Neural cell (in vitro differentiated cells): ENCODE results near the gene TOGARAM1. TPM values are rescaled to one million over a fixed set of nuclear protein-coding genes. Genes with fewer than 3 reads are reported as not detected.

ENCODE experiments used
- H2AFZ ChIP-seq: fragments of 200-600, 300-800 bp; sonication (generic), shearing (Covaris generic); 2 replicates; pipeline ENCODE4 v1.6.0; 2014; ENCODE audit warnings: low read depth, mild to moderate bottlenecking, antibody characterized with exemption, low read length, moderate library complexity
- H3F3A ChIP-seq: fragments of 200-600 bp; shearing (Covaris generic); 2 replicates; pipeline ENCODE4 v1.6.1; 2016; ENCODE audit warnings: mild to moderate bottlenecking, moderate library complexity, mixed read lengths, antibody characterized with exemption, low read length; ENCODE audit not compliant: insufficient read depth, poor library complexity, severe bottlenecking
- H3K27ac ChIP-seq: fragments of 200-600, 300-800 bp; sonication (generic), shearing (Covaris generic); 2 replicates; pipeline ENCODE4 v1.5.1; 2014; ENCODE audit warnings: mild to moderate bottlenecking, low read length, moderate library complexity
- H3K27me3 ChIP-seq: fragments of 300-800, 200-600 bp; sonication (generic), shearing (Covaris generic); 2 replicates; pipeline ENCODE4 v1.6.0; 2014; ENCODE audit warnings: mild to moderate bottlenecking, low read depth, low read length, moderate library complexity; ENCODE audit not compliant: insufficient read depth
- H3K36me3 ChIP-seq: fragments of 300-800, 200-600 bp; sonication (generic), shearing (Covaris generic); 2 replicates; pipeline ENCODE4 v1.5.1; 2014; ENCODE audit warnings: mild to moderate bottlenecking, antibody characterized with exemption, low read length, moderate library complexity; ENCODE audit not compliant: insufficient read depth
- H3K4me2 ChIP-seq: fragments of 300-800, 200-600 bp; sonication (generic), shearing (Covaris generic); 2 replicates; pipeline ENCODE4 v1.6.0; 2014; ENCODE audit warnings: mild to moderate bottlenecking, low read length
- H3K4me3 ChIP-seq: fragments of 300-800, 200-600 bp; sonication (generic), shearing (Covaris generic); 2 replicates; pipeline ENCODE4 v1.5.1; 2014; ENCODE audit warnings: mild to moderate bottlenecking, low read length, moderate library complexity
- H3K79me2 ChIP-seq: fragments of 200-600 bp; shearing (Covaris generic); replicated peaks from 2 replicates; pipeline ENCODE4 v1.6.0; 2014; ENCODE audit warnings: mild to moderate bottlenecking, low read length, moderate library complexity; ENCODE audit not compliant: insufficient read depth
- H3K9ac ChIP-seq: fragments of 300-800, 200-600 bp; sonication (generic), shearing (Covaris generic); 2 replicates; pipeline ENCODE4 v1.6.1; 2016; ENCODE audit warnings: mild to moderate bottlenecking, low read length, mixed read lengths
- H3K9me2 ChIP-seq: fragments of 200-600 bp; shearing (Covaris generic); 2 replicates; pipeline ENCODE4 v1.6.1; 2016; ENCODE audit warnings: mild to moderate bottlenecking, low read length, mixed read lengths; ENCODE audit not compliant: insufficient read depth
- H3K9me3 ChIP-seq: fragments of 200-600, 300-800 bp; sonication (generic), shearing (Covaris generic); 2 replicates; pipeline ENCODE4 v1.6.1; 2016; ENCODE audit warnings: mild to moderate bottlenecking, mixed run types, low read length, moderate library complexity, mixed read lengths
- H4K20me1 ChIP-seq: fragments of 200-600 bp; shearing (Covaris generic); 2 replicates; pipeline ENCODE4 v1.6.1; 2016; ENCODE audit warnings: mild to moderate bottlenecking, mixed run types; ENCODE audit not compliant: insufficient read depth
- EP300 ChIP-seq: fragments of 450-650 bp; conservative IDR thresholded peaks from 2 replicates; pipeline ENCODE4 v1.6.1; 2014; ENCODE audit warnings: antibody characterized with exemption, mild to moderate bottlenecking, moderate library complexity; ENCODE audit not compliant: poor library complexity, severe bottlenecking
- EZH2 ChIP-seq: fragments of 200-600, 300-800 bp; shearing (Covaris generic), sonication (generic); IDR thresholded peaks from 2 replicates; pipeline ENCODE4 v1.6.1; 2014; ENCODE audit warnings: antibody characterized with exemption, low read length, borderline replicate concordance, mild to moderate bottlenecking; ENCODE audit not compliant: insufficient read depth, poor library complexity, severe bottlenecking
- MXI1 ChIP-seq: fragments of 450-650 bp; conservative IDR thresholded peaks from 2 replicates; pipeline ENCODE4 v1.6.1; 2014; ENCODE audit warnings: antibody characterized with exemption, mild to moderate bottlenecking; ENCODE audit not compliant: poor library complexity, severe bottlenecking
- POLR2AphosphoS5 ChIP-seq: IDR thresholded peaks from 2 replicates; pipeline ENCODE4 v1.6.1; 2012
- RAD21 ChIP-seq: fragments of 450-650 bp; conservative IDR thresholded peaks from 2 replicates; pipeline ENCODE4 v1.6.1; 2014; ENCODE audit warnings: antibody characterized with exemption, mild to moderate bottlenecking, moderate library complexity
- SMC3 ChIP-seq: fragments of 450-650 bp; conservative IDR thresholded peaks from 2 replicates; pipeline ENCODE4 v1.6.1; 2014; ENCODE audit warnings: antibody characterized with exemption, mild to moderate bottlenecking, moderate library complexity; ENCODE audit not compliant: poor library complexity
- TAF1 ChIP-seq: IDR thresholded peaks from 2 replicates; pipeline ENCODE4 v1.6.1; 2012; ENCODE audit warnings: low read depth
- polyA plus RNA-seq: library from polyadenylated mRNA; depleted of rRNA; stranded (reverse); fragments of >200 nt; gene quantifications from 2 replicates; pipeline ENCODE4 v1.2.3, GENCODE V29; 2014
- TF ChIP-seq, protein P1 (sequence below): IDR thresholded peaks from 2 replicates; pipeline ENCODE4 v1.6.1; 2012; ENCODE audit warnings: borderline replicate concordance
- TF ChIP-seq, protein P2 (sequence below): fragments of 450-650 bp; IDR thresholded peaks from 2 replicates; pipeline ENCODE4 v1.5.1; 2014; ENCODE audit warnings: antibody characterized with exemption, mild to moderate bottlenecking, moderate library complexity; ENCODE audit not compliant: poor library complexity, severe bottlenecking

The TOGARAM1 gene
- polyA plus RNA-seq, 1 donor from 2014 or later: 23.8 TPM

DNA sequence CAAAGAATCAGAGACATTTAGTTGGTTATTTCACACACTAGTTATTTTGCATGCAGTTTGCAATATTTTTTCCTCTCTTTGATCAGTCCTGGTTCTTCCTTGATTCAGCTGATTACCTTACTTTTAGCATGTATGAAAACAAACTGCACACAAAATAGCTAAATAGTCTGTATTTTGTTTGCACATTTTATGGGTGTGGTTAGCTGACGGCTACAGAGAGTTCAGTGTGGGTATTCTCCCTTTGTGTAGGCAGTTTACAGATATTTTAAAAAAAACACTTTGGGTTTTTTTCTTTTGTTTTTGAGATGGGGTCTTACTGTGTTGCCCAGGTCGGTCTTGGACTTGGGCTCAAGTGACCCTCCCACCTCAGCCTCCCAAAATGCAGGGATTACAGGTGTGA, 28.5 kb downstream of the TOGARAM1 start:
- Histone ChIP-seq H3K36me3 (no peaks in the 10 kb centered on the region), H3K27ac (no peak overlapping the region), H3K9ac (no peak overlapping the region), H3K9me2 (no peaks in the 10 kb centered on the region), H3K27me3 (no peaks in the 10 kb centered on the region), H3F3A (no peaks in the 10 kb centered on the region), H3K4me2 (no peak overlapping the region), H3K9me3 (no peaks in the 10 kb centered on the region), H3K79me2 (peaks cover 17% of the 10 kb centered on the region), H4K20me1 (no peaks in the 10 kb centered on the region), H3K4me3 (no peak overlapping the region), H2AFZ (no peak overlapping the region)
- no peak for TF ChIP-seq POLR2AphosphoS5

DNA sequence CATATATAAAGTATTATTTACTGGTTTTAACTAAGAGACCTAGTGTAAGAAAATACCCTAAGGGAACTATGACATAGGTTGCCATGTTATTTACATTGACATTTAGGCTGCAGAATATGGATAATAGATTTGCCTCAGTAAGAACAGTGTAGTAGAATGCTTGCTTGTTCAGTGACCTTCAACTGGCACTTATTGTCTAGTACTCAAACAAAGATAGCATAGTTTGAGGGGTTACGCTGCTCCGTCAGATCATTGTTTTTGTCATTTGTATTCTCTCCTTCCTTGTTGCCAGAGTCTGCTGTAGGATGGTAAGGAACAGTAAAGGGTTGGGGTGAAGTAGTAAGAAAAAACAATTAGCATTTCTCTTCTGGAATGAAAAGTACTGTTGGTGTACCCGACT, 33.2 kb downstream of the TOGARAM1 start:
- Histone ChIP-seq H4K20me1 (no peaks in the 10 kb centered on the region), H3K9me2 (no peaks in the 10 kb centered on the region), H3K79me2 (peaks cover 9% of the 10 kb centered on the region), H3K27ac (no peak overlapping the region), H3K9me3 (no peaks in the 10 kb centered on the region), H3F3A (no peaks in the 10 kb centered on the region), H3K9ac (no peak overlapping the region), H3K4me3 (no peak overlapping the region), H3K36me3 (peaks cover 5% of the 10 kb centered on the region), H3K27me3 (no peaks in the 10 kb centered on the region), H2AFZ (no peak overlapping the region), H3K4me2 (no peak overlapping the region)
- TF ChIP-seq SMC3 (no peak), EP300 (no peak), TAF1 (no peak), POLR2AphosphoS5 (no peak), MXI1 (no peak), RAD21 (no peak), EZH2 (no peak)
- TF ChIP-seq, protein P1, sequence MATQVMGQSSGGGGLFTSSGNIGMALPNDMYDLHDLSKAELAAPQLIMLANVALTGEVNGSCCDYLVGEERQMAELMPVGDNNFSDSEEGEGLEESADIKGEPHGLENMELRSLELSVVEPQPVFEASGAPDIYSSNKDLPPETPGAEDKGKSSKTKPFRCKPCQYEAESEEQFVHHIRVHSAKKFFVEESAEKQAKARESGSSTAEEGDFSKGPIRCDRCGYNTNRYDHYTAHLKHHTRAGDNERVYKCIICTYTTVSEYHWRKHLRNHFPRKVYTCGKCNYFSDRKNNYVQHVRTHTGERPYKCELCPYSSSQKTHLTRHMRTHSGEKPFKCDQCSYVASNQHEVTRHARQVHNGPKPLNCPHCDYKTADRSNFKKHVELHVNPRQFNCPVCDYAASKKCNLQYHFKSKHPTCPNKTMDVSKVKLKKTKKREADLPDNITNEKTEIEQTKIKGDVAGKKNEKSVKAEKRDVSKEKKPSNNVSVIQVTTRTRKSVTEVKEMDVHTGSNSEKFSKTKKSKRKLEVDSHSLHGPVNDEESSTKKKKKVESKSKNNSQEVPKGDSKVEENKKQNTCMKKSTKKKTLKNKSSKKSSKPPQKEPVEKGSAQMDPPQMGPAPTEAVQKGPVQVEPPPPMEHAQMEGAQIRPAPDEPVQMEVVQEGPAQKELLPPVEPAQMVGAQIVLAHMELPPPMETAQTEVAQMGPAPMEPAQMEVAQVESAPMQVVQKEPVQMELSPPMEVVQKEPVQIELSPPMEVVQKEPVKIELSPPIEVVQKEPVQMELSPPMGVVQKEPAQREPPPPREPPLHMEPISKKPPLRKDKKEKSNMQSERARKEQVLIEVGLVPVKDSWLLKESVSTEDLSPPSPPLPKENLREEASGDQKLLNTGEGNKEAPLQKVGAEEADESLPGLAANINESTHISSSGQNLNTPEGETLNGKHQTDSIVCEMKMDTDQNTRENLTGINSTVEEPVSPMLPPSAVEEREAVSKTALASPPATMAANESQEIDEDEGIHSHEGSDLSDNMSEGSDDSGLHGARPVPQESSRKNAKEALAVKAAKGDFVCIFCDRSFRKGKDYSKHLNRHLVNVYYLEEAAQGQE: no peak
- TF ChIP-seq, protein P2, sequence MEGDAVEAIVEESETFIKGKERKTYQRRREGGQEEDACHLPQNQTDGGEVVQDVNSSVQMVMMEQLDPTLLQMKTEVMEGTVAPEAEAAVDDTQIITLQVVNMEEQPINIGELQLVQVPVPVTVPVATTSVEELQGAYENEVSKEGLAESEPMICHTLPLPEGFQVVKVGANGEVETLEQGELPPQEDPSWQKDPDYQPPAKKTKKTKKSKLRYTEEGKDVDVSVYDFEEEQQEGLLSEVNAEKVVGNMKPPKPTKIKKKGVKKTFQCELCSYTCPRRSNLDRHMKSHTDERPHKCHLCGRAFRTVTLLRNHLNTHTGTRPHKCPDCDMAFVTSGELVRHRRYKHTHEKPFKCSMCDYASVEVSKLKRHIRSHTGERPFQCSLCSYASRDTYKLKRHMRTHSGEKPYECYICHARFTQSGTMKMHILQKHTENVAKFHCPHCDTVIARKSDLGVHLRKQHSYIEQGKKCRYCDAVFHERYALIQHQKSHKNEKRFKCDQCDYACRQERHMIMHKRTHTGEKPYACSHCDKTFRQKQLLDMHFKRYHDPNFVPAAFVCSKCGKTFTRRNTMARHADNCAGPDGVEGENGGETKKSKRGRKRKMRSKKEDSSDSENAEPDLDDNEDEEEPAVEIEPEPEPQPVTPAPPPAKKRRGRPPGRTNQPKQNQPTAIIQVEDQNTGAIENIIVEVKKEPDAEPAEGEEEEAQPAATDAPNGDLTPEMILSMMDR: no peak

- H3K27ac ChIP-seq: no peak overlapping the region
- H3K4me3 ChIP-seq: no peak overlapping the region
- H3K36me3 ChIP-seq: peaks cover 5% of the 10 kb centered on the region
- no peak overlapping the region for H3K4me2 ChIP-seq
- TF ChIP-seq SMC3: no peak
- no peak for TF ChIP-seq TAF1
- TF ChIP-seq, protein P2: no peak
- TF ChIP-seq EP300: no peak
- no peak for TF ChIP-seq POLR2AphosphoS5
- no peak for TF ChIP-seq RAD21
- TF ChIP-seq, protein P1: no peak
- TF ChIP-seq MXI1: no peak
- TF ChIP-seq EZH2: no peak
- peaks cover 9% of the 10 kb centered on the region for H3K79me2 ChIP-seq
- H3K9me3 ChIP-seq: no peaks in the 10 kb centered on the region
- no peaks in the 10 kb centered on the region for H3K9me2 ChIP-seq
- no peaks in the 10 kb centered on the region for H4K20me1 ChIP-seq
- H3K9ac ChIP-seq: no peak overlapping the region
- H3F3A ChIP-seq: no peaks in the 10 kb centered on the region
- H2AFZ ChIP-seq: no peak overlapping the region
- H3K27me3 ChIP-seq: no peaks in the 10 kb centered on the region
These were observed 33.8 kb downstream of the TOGARAM1 start for GRCh38 chr14:44995770-44996294.
